Brain microvascular endothelial cell (primary cell): Measurements from ENCODE around the gene KRTAP2-2.
"Not testable (repeated sequence)": the region's sequence is repeated elsewhere in the genome, so short reads cannot be mapped to it uniquely, and the experiment has no call there.

Experiments
- DNase-seq: peaks from one replicate; pipeline ENCODE4 v3.0.0-alpha.2; 2020
- H3K27ac ChIP-seq: fragments of 250-450 bp; sonication (Bioruptor Pico); 2 replicates; pipeline ENCODE4 v1.5.1; 2020; ENCODE audit warnings: mild to moderate bottlenecking, moderate library complexity
- H3K27me3 ChIP-seq: fragments of 250-450 bp; sonication (Bioruptor Pico); replicated peaks from 2 replicates; pipeline ENCODE4 v1.5.1; 2020; ENCODE audit warnings: mild to moderate bottlenecking
- H3K36me3 ChIP-seq: fragments of 250-450 bp; sonication (Bioruptor Pico); replicated peaks from 2 replicates; pipeline ENCODE4 v1.5.1; 2020; ENCODE audit warnings: mild to moderate bottlenecking
- H3K4me3 ChIP-seq: 2 replicates; pipeline ENCODE4 v1.5.1; 2011; ENCODE audit warnings: low read depth, mild to moderate bottlenecking, control low read depth, low read length, moderate library complexity
- CTCF ChIP-seq: IDR thresholded peaks from 2 replicates; pipeline ENCODE4 v1.5.1; 2011; ENCODE audit warnings: low read depth, mild to moderate bottlenecking, moderate library complexity, low read length, control low read depth, inconsistent platforms; ENCODE audit errors: missing control alignments
- in situ Hi-C: cut with HindIII; loops from 2 replicates; pipeline ENCODE4 v1.10.0; 2017; ENCODE audit warnings: low sequenced_read_pairs, low pct_ligation_motif_present

KRTAP2-2 gene

GRCh38 chr17:41063449-41063848, 8.4 kb upstream of the KRTAP2-2 start:
- no peak overlapping the region for H3K27ac ChIP-seq

GRCh38 chr17:41061964-41062363, 6.9 kb upstream of the KRTAP2-2 start:
- H3K4me3 ChIP-seq: no peak overlapping the region
- H3K27me3 ChIP-seq: no peaks in the 10 kb centered on the region
- peak overlapping the region; percentile 89 for H3K27ac ChIP-seq
- H3K36me3 ChIP-seq: no peaks in the 10 kb centered on the region
- in situ Hi-C loops: no loop called here
- DNase-seq: peak; percentile 75
- no peak for TF ChIP-seq CTCF

More at GRCh38 chr17:41063449-41063848, 8.4 kb upstream of the KRTAP2-2 start:
- Histone ChIP-seq H3K4me3 (no peak overlapping the region), H3K27me3 (no peaks in the 10 kb centered on the region), H3K36me3 (no peaks in the 10 kb centered on the region)
- TF ChIP-seq CTCF: no peak
- no peak for DNase-seq
- in situ Hi-C loops: no loop called here

- in situ Hi-C loops: no loop called here
- Histone ChIP-seq H3K27ac (peak within 1 kb of the TSS; percentile 89), H3K36me3 (no peaks in the 10 kb centered on the region), H3K4me3 (no peak within 1 kb of the TSS), H3K27me3 (no peaks in the 10 kb centered on the region)
- DNase-seq: peak; percentile 89
- no peak for TF ChIP-seq CTCF
Measured at GRCh38 chr17:41060052-41060604, 5.1 kb upstream of the KRTAP2-2 start, which contains the start of gene KRTAP2-3. Gene KRTAP2-3, minus strand, starts transcription at chr17:41060114. Its CDS starts 64 bp downstream, at chr17:41060050.

GRCh38 chr17:41059276-41060051, 4.4 kb upstream of the KRTAP2-2 start:
- in situ Hi-C loops, H3K4me3 ChIP-seq, H3K27me3 ChIP-seq, H3K36me3 ChIP-seq: not testable (repeated sequence)
- peak; percentile 51 for DNase-seq
- H3K27ac ChIP-seq: peak overlapping the region; percentile 89

- in situ Hi-C loops: no loop called here
- no peak overlapping the region for H3K4me3 ChIP-seq
- no peak for DNase-seq
- no peak for TF ChIP-seq CTCF
- H3K36me3 ChIP-seq: no peaks in the 10 kb centered on the region
- H3K27ac ChIP-seq: peak overlapping the region; percentile 71
- no peaks in the 10 kb centered on the region for H3K27me3 ChIP-seq
Measured at GRCh38 chr17:41058741-41059140, 3.7 kb upstream of the KRTAP2-2 start.

GRCh38 chr17:41057547-41057946, 2.5 kb upstream of the KRTAP2-2 start:
- no peak for DNase-seq
- Histone ChIP-seq H3K27ac (no peak overlapping the region), H3K27me3 (no peaks in the 10 kb centered on the region), H3K4me3 (no peak overlapping the region), H3K36me3 (no peaks in the 10 kb centered on the region)
- TF ChIP-seq CTCF: no peak
- in situ Hi-C loops: no loop called here

GRCh38 chr17:41054556-41054955, 474 bp downstream of the KRTAP2-2 start:
- H3K36me3 ChIP-seq, H3K27ac ChIP-seq, H3K4me3 ChIP-seq, in situ Hi-C loops, DNase-seq, H3K27me3 ChIP-seq: not testable (repeated sequence)
